G401.6 (cell line): Measurements from ENCODE around the gene ADGRG6.
A peak's percentile ranks its signal among the peaks of the same experiment; 100 is the strongest.
"Not testable (repeated sequence)": the region's sequence is repeated elsewhere in the genome, so short reads cannot be mapped to it uniquely, and the experiment has no call there.

ENCODE experiments used
- FAIRE-seq: peaks from 2 replicates; lab custom pipeline; 2012; peaks lifted over from hg19 to GRCh38; lab: Jason Lieb, UNC

The ADGRG6 gene

GRCh38 chr6:142301651-142302391 lies at the start of gene ADGRG6:
ADGRG6 (plus strand) TSS chr6:142302007; CDS start chr6:142302330, 323 bp downstream.
- FAIRE-seq, result no peak

DNA sequence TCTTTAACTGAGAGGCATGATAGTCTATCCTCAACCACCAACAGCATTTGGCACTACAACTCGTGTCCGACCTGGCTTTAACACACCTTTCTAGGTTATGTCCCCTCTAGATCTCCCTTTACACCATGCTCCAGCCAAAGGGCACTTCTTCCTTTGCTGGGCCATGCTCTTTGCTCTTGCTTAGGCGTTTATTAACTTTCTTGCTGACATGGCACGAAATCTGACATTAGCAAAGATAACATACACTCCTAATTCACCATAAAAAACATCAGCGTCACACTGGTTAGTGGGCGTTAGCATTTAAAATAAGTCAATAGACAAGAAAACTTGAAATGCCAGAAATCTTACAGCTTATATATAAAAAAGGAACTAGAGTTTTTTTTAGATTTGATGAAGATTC lies 47.3 kb upstream of the ADGRG6 start:
- no peak for FAIRE-seq

GRCh38 chr6:142255785-142256184 lies 46.0 kb upstream of the ADGRG6 start:
- no peak for FAIRE-seq

- no peak for FAIRE-seq
Observed at GRCh38 chr6:142258305-142258704, 43.5 kb upstream of the ADGRG6 start.

DNA sequence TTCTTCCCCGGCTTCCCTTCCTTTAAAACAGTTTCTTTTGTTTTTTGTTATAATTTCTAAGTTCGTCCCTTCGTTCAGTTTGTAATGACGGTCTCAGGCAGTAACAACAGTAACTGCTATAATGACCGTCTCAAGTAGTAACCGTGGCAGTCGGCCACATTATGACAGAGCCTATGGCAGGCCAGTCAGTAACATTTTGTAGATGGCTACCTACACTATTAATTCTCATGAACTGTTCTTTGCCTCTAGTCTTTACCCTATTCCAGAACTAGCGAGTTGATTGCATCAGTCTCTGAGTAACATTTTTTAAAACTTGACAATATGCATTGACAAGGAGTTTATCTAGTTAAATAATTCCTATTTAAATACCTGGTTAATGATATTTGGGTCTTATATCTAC lies 43.0 kb upstream of the ADGRG6 start:
- no peak for FAIRE-seq

GRCh38 chr6:142260748-142261147 lies 41.1 kb upstream of the ADGRG6 start:
- FAIRE-seq, result no peak

GRCh38 chr6:142262231-142262630 lies 39.6 kb upstream of the ADGRG6 start:
- FAIRE-seq, result no peak

- no peak for FAIRE-seq
Observed at GRCh38 chr6:142265476-142265875, 36.3 kb upstream of the ADGRG6 start.

GRCh38 chr6:142266060-142266459 lies 35.7 kb upstream of the ADGRG6 start:
- no peak for FAIRE-seq

GRCh38 chr6:142271476-142271875 lies 30.3 kb upstream of the ADGRG6 start:
- no peak for FAIRE-seq

GRCh38 chr6:142274656-142275055 lies 27.2 kb upstream of the ADGRG6 start:
- no peak for FAIRE-seq

DNA sequence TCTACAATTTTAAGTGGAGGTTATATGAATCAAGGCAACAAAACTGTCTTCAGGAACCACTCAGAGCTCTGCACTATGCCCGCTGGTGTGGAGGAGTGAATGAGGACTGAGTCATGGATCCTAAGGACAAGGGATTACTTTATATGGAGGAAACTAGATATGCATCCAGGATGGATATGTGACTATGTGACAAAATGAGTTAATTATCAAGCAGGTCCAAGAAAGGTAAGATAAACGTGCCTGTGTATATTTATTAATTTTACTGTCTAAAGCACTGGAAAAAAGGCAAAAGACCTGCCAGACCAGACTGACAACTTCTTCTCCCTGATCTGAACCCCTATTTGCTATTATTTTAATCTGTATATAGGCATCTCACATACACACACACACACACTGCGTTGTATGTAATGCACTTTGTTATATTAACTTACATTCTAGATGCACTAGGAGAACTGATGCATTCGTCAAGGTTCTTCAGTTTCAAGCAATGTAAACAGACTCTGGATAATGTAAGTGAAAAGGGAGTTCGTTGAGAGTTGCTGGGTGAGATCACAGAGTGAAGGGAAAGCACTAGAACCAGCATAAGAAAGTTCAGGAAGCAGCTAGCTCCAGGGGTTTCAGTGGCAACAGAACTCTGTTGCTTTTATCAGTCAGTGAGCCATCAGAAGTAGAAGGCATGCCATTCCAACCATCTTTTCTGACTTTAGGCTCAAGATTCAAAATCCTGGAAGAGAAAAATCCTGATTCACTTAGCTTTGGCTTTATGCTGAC lies 26.4 kb upstream of the ADGRG6 start:
- no peak for FAIRE-seq

DNA sequence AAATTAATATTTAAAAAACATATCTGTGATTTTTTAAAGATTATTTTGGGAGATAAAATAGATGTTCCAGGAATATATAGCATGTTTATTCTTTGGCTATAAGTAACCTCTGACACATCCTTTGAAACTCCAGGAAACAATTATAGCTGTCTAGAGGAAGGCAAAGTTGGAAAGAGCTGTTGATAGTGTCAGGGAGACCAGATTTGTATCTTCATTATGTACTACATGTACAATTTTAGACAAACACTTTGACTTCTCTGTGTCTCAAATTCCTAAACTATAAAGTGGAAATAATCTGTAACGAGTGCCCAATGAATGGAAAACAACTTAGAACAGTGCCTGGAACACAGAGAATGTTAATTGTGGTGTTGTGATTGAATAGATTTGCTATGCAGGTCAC lies 25.6 kb upstream of the ADGRG6 start:
- no peak for FAIRE-seq

- no peak for FAIRE-seq
Observed at GRCh38 chr6:142279350-142280180, 22.2 kb upstream of the ADGRG6 start.

- FAIRE-seq, result no peak
Observed at GRCh38 chr6:142280265-142280664, 21.5 kb upstream of the ADGRG6 start.

DNA sequence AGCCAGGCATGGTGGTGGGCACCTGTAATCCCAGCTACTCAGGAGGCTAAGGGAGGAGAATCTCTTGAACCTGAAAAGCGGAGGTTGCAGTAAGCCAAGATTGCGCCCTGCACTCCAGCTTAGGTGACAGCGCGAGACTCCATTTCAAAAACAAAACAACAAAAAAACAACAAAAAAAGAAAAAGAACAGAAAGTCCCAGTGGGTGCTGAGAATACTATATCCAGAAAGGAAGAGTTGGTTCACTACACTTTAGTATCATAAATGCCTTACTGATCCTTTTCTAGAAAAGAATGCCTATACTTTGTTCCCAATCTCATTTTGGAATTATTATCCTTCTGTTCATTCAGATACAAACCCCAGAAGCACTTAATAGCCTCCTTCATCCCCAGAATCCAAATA lies 20.9 kb upstream of the ADGRG6 start:
- FAIRE-seq, result no peak

DNA sequence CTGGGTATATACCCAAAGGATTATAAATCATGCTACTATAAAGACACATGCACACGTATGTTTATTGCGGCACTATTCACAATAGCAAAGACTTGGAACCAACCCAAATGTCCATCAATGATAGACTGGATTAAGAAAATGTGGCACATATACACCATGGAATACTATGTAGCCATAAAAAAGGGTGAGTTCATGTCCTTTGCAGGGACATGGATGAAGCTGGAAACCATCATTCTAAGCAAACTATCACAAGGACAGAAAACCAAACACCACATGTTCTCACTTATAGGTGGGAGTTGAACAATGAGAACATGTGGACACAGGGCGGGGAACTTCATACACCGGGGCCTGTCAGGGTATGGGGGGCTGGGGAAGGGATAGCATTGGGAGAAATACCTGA lies 18.7 kb upstream of the ADGRG6 start:
- not testable (repeated sequence) for FAIRE-seq

DNA sequence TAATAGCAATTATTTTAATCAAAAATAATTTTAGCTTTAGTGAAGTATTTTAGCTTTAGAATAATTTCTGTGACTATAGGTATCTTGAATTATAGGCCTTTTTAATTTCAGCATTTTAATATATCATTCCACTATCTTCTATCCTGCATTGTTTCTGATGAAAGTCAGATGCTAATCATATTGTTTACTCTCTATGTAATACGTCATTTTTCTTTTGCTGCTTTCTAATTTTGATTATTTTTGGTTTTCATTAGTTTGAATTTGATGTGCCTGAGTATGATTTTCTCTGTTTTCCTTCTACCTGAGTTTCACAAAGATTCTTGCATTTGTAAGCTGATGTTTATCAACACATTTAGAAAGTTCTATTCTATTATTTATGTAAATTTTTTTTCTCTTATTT lies 17.4 kb upstream of the ADGRG6 start:
- FAIRE-seq, result peak; percentile 44

- no peak for FAIRE-seq
Observed at GRCh38 chr6:142285235-142286087, 16.3 kb upstream of the ADGRG6 start.

- FAIRE-seq, result no peak
Observed at GRCh38 chr6:142286088-142286409, 15.8 kb upstream of the ADGRG6 start.

DNA sequence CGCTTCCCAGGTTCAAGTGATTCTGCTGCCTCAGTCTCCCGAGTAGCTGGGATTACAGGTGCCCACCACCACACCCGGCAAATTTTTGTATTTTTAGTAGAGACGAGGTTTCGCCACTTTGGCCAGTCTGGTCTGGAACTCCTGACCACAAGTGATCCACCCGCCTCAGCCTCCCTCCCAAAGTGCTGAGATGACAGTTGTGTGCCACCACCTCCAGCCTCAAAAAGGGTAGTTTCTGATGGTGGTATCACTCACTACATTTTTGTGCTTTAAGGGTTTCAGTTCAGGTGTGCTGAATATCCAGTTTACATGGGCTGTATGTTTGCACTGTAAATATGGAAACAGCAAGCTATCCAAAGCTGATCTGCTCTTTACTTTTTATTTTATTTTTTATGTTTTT lies 12.1 kb upstream of the ADGRG6 start:
- no peak for FAIRE-seq

DNA sequence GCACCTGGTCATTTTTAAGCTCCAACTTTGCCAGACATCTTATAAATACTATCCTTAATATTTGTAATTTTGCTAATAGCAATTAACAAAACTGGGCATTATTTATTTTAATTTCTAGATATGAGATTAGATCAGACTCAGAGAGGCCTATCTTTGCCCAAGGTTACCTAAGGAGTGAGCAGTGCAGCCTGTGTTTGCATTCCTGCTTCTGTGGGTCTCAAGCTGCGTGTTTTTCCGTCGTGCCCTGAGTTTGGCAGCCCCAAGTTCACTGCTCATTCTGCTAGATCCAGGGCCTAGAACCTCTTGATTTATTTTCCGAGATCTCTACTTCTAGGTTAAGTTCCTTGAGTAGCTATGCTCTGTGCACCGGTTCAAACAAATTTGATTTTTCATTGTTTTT lies 11.0 kb upstream of the ADGRG6 start:
- FAIRE-seq, result no peak
